ENCODE results near the gene CACNA1G.

DNA sequence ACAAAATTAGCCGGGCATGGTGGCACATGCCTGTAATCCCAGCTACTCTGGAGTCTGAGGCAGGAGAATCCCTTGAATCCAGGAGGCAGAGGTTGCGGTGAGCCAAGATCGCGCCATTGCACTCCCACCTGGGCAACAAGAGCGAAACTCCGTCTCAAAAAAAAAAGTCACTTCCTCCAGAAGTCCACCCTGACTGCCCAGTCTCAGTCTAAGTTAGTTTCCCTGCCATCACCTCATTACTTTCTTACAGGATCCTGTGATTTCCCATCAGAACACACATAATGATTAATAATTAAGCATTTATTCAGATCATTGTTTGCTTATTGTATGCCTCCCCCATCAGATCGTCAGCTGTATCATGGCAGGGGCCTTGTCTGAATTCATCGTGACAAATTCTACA, 105.8 kb downstream of the CACNA1G start:
- TF ChIP-seq, protein P1, sequence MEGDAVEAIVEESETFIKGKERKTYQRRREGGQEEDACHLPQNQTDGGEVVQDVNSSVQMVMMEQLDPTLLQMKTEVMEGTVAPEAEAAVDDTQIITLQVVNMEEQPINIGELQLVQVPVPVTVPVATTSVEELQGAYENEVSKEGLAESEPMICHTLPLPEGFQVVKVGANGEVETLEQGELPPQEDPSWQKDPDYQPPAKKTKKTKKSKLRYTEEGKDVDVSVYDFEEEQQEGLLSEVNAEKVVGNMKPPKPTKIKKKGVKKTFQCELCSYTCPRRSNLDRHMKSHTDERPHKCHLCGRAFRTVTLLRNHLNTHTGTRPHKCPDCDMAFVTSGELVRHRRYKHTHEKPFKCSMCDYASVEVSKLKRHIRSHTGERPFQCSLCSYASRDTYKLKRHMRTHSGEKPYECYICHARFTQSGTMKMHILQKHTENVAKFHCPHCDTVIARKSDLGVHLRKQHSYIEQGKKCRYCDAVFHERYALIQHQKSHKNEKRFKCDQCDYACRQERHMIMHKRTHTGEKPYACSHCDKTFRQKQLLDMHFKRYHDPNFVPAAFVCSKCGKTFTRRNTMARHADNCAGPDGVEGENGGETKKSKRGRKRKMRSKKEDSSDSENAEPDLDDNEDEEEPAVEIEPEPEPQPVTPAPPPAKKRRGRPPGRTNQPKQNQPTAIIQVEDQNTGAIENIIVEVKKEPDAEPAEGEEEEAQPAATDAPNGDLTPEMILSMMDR (IDR thresholded peaks at IDR 0.05; ENCODE audit: poor library complexity, severe bottlenecking), result no peak
- TF ChIP-seq EZH2 (IDR thresholded peaks at IDR 0.05; ENCODE audit: borderline replicate concordance, insufficient read depth, low read length, poor library complexity, severe bottlenecking), result no peak
- TF ChIP-seq, protein P2, sequence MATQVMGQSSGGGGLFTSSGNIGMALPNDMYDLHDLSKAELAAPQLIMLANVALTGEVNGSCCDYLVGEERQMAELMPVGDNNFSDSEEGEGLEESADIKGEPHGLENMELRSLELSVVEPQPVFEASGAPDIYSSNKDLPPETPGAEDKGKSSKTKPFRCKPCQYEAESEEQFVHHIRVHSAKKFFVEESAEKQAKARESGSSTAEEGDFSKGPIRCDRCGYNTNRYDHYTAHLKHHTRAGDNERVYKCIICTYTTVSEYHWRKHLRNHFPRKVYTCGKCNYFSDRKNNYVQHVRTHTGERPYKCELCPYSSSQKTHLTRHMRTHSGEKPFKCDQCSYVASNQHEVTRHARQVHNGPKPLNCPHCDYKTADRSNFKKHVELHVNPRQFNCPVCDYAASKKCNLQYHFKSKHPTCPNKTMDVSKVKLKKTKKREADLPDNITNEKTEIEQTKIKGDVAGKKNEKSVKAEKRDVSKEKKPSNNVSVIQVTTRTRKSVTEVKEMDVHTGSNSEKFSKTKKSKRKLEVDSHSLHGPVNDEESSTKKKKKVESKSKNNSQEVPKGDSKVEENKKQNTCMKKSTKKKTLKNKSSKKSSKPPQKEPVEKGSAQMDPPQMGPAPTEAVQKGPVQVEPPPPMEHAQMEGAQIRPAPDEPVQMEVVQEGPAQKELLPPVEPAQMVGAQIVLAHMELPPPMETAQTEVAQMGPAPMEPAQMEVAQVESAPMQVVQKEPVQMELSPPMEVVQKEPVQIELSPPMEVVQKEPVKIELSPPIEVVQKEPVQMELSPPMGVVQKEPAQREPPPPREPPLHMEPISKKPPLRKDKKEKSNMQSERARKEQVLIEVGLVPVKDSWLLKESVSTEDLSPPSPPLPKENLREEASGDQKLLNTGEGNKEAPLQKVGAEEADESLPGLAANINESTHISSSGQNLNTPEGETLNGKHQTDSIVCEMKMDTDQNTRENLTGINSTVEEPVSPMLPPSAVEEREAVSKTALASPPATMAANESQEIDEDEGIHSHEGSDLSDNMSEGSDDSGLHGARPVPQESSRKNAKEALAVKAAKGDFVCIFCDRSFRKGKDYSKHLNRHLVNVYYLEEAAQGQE (IDR thresholded peaks at IDR 0.05; ENCODE audit: borderline replicate concordance), result no peak
- no peak for TF ChIP-seq SMC3 (conservative IDR thresholded peaks at IDR 0.05; ENCODE audit: poor library complexity)
- no peak for TF ChIP-seq POLR2AphosphoS5 (IDR thresholded peaks at IDR 0.05)
- TF ChIP-seq RAD21 (conservative IDR thresholded peaks at IDR 0.05), result no peak
- TF ChIP-seq EP300 (conservative IDR thresholded peaks at IDR 0.05; ENCODE audit: poor library complexity, severe bottlenecking), result no peak
- no peak for TF ChIP-seq TAF1 (IDR thresholded peaks at IDR 0.05; ENCODE audit: low read depth)
- no peak for TF ChIP-seq MXI1 (conservative IDR thresholded peaks at IDR 0.05; ENCODE audit: poor library complexity, severe bottlenecking)

Measured in neural cell (in vitro differentiated cells).